ENCODE data around the gene REEP2.

Gene REEP2

DNA sequence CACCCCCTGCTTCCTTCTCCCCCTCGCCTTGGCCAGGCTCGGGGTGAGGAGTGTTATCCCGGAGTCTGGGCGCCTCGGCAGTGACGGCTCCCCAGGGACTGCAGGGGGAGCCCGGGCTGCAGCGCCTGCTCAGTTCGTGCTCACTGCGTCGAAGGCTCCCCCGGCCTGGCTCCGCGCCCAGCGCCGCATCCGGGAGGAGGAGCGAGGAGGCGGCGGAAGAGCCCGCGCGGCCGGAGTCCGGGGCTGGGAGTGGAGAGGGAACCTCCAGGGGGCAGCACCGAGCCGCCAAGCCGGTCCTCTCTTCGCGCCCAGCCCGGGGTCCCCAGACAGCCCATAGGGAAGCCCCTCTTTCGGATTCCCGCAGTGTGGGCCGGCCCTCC lies 25.1 kb downstream of the REEP2 start:
- no peak for TF ChIP-seq ZFX (IDR thresholded peaks at IDR 0.05)
- TF ChIP-seq, protein P1, sequence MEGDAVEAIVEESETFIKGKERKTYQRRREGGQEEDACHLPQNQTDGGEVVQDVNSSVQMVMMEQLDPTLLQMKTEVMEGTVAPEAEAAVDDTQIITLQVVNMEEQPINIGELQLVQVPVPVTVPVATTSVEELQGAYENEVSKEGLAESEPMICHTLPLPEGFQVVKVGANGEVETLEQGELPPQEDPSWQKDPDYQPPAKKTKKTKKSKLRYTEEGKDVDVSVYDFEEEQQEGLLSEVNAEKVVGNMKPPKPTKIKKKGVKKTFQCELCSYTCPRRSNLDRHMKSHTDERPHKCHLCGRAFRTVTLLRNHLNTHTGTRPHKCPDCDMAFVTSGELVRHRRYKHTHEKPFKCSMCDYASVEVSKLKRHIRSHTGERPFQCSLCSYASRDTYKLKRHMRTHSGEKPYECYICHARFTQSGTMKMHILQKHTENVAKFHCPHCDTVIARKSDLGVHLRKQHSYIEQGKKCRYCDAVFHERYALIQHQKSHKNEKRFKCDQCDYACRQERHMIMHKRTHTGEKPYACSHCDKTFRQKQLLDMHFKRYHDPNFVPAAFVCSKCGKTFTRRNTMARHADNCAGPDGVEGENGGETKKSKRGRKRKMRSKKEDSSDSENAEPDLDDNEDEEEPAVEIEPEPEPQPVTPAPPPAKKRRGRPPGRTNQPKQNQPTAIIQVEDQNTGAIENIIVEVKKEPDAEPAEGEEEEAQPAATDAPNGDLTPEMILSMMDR (conservative IDR thresholded peaks at IDR 0.05), result peak; percentile 99
- H3K27ac ChIP-seq, result peak overlapping the region; percentile 89

DNA sequence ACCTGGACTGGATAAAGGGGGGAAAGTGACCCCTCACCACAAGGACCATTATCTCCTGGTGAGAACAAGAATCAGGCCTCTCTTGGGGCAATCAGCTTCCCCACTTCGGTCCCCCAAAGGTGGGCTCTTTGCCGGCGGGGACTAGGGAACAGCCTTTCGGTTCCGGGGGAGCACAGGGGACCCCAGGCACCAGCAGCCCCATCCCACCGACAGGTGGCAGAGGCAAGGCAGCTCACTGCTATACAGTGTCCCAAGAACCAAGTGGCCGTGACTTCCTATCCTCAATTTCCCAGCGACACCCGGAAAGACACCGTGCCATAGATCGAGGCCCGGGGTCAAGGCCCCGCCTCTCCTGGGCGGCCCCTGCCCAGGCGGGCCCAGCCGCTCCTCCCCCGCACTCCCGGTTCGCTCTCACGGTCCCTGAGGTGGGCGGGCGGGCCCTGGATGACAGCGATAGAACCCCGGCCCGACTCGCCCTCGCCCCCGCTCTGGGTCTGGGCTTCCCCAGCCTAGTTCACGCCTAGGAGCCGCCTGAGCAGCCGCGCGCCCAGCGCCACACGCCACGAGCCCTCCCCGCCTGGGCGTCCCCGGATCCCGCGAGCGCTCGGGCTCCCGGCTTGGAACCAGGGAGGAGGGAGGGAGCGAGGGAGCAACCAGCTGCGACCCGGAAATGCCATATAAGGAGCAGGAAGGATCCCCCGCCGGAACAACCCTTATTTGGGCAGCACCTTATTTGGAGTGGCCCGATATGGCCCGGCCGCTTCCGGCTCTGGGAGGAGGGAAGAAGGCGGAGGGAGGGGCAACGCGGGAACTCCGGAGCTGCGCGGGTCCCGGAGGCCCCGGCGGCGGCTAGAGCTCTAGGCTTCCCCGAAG lies 25.8 kb downstream of the REEP2 start:
- peak overlapping the region; percentile 89 for H3K27ac ChIP-seq
- TF ChIP-seq ZFX (IDR thresholded peaks at IDR 0.05), result no peak; the same call in 1 of the 2 replicates
- TF ChIP-seq, protein P1 (conservative IDR thresholded peaks at IDR 0.05), result peak; percentile 88

DNA sequence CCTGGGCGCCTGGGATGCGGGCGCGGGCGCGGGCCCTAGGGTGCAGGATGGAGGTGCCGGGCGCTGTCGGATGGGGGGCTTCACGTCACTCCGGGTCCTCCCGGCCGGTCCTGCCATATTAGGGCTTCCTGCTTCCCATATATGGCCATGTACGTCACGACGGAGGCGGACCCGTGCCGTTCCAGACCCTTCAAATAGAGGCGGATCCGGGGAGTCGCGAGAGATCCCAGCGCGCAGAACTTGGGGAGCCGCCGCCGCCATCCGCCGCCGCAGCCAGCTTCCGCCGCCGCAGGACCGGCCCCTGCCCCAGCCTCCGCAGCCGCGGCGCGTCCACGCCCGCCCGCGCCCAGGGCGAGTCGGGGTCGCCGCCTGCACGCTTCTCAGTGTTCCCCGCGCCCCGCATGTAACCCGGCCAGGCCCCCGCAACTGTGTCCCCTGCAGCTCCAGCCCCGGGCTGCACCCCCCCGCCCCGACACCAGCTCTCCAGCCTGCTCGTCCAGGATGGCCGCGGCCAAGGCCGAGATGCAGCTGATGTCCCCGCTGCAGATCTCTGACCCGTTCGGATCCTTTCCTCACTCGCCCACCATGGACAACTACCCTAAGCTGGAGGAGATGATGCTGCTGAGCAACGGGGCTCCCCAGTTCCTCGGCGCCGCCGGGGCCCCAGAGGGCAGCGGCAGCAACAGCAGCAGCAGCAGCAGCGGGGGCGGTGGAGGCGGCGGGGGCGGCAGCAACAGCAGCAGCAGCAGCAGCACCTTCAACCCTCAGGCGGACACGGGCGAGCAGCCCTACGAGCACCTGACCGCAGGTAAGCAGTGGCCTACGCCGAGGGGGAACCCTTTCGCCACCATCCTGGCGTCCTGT lies 26.6 kb downstream of the REEP2 start, which contains the start of gene EGR1:
Gene EGR1 (plus strand): TSS at position 219 of the 864 bp plus-strand sequence. CDS start 283 bp downstream, at position 502.
- TF ChIP-seq, protein P1 (conservative IDR thresholded peaks at IDR 0.05), result no peak; the same call in 1 of the 2 replicates
- TF ChIP-seq ZFX (IDR thresholded peaks at IDR 0.05), result no peak
- H3K27ac ChIP-seq, result peak within 1 kb of the TSS; percentile 89

DNA sequence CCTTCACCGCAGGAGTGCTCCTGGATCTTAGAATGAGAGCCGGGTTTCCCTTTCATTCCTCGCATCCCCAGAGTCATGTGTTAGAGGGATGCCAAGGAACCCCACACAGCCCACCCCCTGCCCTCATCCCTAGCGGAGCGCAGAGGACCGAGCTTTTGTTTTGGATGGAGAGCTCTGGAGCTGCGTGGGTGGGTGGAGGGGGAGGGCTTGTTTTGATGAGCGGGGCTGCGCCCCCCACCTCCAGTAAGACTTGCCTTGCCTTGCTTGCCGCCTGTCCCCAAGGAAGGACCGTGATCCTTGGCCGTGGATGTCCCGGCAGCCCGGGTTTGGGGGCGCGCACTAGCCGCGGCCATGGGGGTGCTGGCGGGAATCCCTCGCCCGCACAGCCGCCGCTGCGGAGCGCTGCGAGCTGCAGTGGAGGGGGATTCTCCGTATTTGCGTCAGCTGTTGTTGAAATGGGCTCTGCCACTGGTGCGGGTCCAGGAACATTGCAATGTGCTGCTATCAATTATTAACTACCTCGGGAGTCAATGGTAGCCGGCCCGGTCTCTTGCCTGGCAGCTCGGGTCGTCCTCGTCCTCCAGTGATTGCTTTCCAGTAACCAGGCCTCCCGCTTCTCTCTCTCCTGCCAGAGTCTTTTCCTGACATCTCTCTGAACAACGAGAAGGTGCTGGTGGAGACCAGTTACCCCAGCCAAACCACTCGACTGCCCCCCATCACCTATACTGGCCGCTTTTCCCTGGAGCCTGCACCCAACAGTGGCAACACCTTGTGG lies 27.5 kb downstream of the REEP2 start:
- H3K27ac ChIP-seq, result no peak overlapping the region; the same call in 1 of the 2 replicates
- no peak for TF ChIP-seq ZFX (IDR thresholded peaks at IDR 0.05)
- TF ChIP-seq, protein P1 (conservative IDR thresholded peaks at IDR 0.05), result no peak

DNA sequence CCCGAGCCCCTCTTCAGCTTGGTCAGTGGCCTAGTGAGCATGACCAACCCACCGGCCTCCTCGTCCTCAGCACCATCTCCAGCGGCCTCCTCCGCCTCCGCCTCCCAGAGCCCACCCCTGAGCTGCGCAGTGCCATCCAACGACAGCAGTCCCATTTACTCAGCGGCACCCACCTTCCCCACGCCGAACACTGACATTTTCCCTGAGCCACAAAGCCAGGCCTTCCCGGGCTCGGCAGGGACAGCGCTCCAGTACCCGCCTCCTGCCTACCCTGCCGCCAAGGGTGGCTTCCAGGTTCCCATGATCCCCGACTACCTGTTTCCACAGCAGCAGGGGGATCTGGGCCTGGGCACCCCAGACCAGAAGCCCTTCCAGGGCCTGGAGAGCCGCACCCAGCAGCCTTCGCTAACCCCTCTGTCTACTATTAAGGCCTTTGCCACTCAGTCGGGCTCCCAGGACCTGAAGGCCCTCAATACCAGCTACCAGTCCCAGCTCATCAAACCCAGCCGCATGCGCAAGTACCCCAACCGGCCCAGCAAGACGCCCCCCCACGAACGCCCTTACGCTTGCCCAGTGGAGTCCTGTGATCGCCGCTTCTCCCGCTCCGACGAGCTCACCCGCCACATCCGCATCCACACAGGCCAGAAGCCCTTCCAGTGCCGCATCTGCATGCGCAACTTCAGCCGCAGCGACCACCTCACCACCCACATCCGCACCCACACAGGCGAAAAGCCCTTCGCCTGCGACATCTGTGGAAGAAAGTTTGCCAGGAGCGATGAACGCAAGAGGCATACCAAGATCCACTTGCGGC lies 28.2 kb downstream of the REEP2 start:
- no peak for TF ChIP-seq ZFX (IDR thresholded peaks at IDR 0.05)
- H3K27ac ChIP-seq, result no peak overlapping the region

DNA sequence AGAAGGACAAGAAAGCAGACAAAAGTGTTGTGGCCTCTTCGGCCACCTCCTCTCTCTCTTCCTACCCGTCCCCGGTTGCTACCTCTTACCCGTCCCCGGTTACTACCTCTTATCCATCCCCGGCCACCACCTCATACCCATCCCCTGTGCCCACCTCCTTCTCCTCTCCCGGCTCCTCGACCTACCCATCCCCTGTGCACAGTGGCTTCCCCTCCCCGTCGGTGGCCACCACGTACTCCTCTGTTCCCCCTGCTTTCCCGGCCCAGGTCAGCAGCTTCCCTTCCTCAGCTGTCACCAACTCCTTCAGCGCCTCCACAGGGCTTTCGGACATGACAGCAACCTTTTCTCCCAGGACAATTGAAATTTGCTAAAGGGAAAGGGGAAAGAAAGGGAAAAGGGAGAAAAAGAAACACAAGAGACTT lies 28.9 kb downstream of the REEP2 start:
- TF ChIP-seq ZFX (IDR thresholded peaks at IDR 0.05), result no peak
- TF ChIP-seq, protein P1 (conservative IDR thresholded peaks at IDR 0.05), result no peak
- no peak overlapping the region for H3K27ac ChIP-seq
